Stimulated activated CD4-positive, alpha-beta T cell treated with anti-CD3 and anti-CD28 coated beads, Interleukin-1b, Interleukin-23, amount 100 ng/mL, for 1 hour (primary cell): Measurements from ENCODE around the gene CYP26A1.

Source experiments
- DNase-seq, 2 donors: peaks; one replicate each; pipeline ENCODE4 v3.0.0-alpha.2; 2020; ENCODE audit warnings: low read depth in 2 of 2

The CYP26A1 gene

DNA sequence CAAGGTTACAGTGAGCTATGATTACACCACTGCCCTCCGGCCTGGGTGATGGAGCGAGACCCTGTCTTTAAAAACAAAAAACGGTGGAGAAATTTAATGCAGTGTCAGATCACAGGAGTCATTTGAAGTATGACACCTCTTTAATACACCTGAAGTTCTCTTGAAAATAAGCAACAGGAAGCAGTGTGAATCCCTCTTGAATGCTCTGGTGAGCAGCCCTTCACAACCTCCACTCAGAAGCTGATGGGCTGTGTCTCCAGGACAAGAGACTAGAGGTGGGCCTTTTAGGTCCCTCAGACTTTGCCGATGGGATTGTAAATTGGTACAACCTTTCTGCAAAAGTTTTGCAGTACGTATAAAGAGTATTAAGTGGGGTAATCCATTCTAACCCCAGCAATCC, 50.1 kb downstream of the CYP26A1 start:
- DNase-seq = no peak

DNA sequence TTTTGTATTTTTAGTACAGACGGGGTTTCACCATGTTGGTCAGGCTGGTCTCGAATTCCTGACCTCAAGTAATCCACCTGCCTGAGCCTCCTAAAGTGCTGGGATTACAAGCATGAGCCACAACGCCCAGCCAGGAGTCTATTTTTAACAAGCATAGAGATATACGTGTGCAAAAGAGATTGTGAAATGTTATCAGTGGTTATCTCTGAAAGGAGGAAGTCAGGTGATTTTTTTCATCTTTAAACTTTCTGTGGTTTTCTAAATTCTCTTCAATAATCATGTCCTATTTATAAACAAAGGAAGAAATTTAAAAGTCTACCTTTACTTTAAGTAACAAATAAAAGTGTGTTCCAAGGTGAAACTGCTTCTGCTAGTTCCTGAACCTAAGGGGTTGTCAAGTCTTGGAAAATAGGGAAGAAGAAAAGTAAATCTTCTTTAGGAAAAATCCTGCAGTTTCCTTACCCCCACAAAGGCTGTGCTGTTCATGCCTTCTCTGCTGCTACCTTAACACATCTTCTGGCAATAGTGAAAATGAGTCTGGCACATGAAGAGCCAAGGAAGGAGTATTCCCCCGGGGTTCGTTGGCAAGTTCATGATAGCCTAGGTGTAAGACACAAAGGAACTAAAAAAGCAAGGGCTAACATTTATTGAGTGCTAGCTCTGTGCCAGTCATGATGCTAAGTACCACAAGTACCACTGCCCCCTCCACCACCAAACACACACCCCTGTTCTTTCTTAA, 51.1 kb downstream of the CYP26A1 start:
- DNase-seq = no peak

DNA sequence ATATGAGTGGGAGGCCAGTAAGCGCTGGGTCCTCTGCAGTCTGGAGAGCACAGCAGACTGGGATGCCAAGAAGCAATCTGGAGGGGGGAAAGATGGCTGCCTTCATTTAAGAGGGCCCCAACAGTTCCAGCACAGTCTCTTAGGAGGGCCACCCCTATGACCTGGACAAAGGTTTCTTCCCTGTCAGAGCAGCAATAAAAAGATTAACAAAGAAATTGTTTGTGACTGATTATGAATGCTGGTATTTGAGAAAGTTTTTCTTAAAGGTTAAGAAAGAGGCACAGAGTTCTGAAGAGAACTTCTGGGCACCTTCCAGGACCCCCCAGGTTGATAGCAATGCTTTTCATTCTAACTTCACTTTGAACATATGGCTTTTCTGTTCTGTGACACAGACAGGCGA, 52.3 kb downstream of the CYP26A1 start:
- no peak for DNase-seq

DNA sequence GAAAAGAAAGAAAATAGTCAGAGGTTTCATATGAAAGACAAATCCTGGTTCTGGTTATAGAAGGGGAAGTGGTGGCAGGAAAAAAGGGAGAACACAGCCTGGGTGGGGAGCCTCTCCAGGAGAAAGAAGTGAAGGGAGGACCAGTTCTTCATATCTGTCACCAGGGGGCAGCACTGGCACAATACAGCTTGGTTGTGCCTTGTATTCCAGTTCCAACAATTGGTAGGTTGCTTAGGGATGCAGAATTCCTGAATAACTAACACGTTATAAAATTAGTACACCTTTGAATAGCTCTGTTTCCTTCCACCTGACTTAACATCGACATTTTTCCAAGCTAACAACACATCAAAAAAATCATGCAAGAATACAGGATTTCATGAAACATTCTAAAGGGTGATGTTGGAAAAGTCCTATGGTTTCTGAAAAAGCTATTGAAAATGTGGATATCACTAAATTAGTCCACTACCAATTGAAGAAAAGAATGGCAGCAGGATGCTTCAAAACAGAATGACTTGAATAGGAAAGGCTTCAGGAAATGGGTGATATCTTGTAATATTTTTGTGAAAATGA, 52.9 kb downstream of the CYP26A1 start:
- no peak for DNase-seq
